K562 (cell line): ENCODE results near the gene PTPN5. TPM values are rescaled to one million over a fixed set of nuclear protein-coding genes. Genes with fewer than 3 reads are reported as not detected.

Experiments used
- BHLHE40 ChIP-seq: IDR thresholded peaks from 2 replicates; pipeline ENCODE4 v1.6.1; 2011; ENCODE audit warnings: low read length, improper control_type of control experiment
- FOXK1 ChIP-seq: sonication (generic); formaldehyde crosslinking; IDR thresholded peaks from 2 replicates; pipeline ENCODE4 v1.8.0; 2022; ENCODE audit warnings: missing genetic modification reagents, mild to moderate bottlenecking, borderline replicate concordance
- NFIX ChIP-seq: fragments of 250-450 bp; sonication (Bioruptor Pico); IDR thresholded peaks from 2 replicates; pipeline ENCODE4 v1.4.0; 2020; ENCODE audit warnings: low read depth, mild to moderate bottlenecking, moderate library complexity
- POLR3G ChIP-seq: IDR thresholded peaks from 2 replicates; pipeline ENCODE4 v1.6.1; 2011; ENCODE audit not compliant: insufficient read length, insufficient replicate concordance; ENCODE audit errors: extremely low read depth
- STAG1 ChIP-seq: sonication (generic); formaldehyde crosslinking; IDR thresholded peaks from 2 replicates; pipeline ENCODE4 v1.5.0; 2020; ENCODE audit warnings: missing genetic modification reagents, borderline replicate concordance
- XRCC3 ChIP-seq: fragments of 450-650 bp; IDR thresholded peaks from 2 replicates; pipeline ENCODE4 v1.6.1; 2017; ENCODE audit warnings: mild to moderate bottlenecking, moderate library complexity
- ZNF121 ChIP-seq: sonication (generic); formaldehyde crosslinking; conservative IDR thresholded peaks from 2 replicates; pipeline ENCODE4 v1.8.0; 2022; ENCODE audit warnings: missing genetic modification reagents
- ZNF696 ChIP-seq: fragments of 250-450 bp; sonication (Bioruptor Pico); conservative IDR thresholded peaks from 2 replicates; pipeline ENCODE4 v1.4.0; 2020; ENCODE audit warnings: mild to moderate bottlenecking, moderate library complexity
- polyA plus RNA-seq, 8 experiments: library from polyadenylated mRNA; depleted of rRNA in 4 of 8; stranded (reverse) in 5 of 8; unstranded in 3 of 8; fragments of >200 nt; fragmentation: Nextera tagmentation in 2 of 8; fragmentation: Illumina TruSeq in 1 of 8; extraction: Ambion mirVana in 2 of 8; extraction: Trizol in 1 of 8; gene quantifications; 2 replicates each; pipeline versions ENCODE4 v1.2.1 to v1.2.3, GENCODE V29; 2011 to 2014; ENCODE audit warnings: inconsistent platforms in 1 of 8, missing spikeins in 1 of 8
- total RNA-seq, 7 experiments: library from RNA; depleted of rRNA in 6 of 7; stranded (reverse); fragments of >200 nt in 6 of 7; fragmentation: Illumina TruSeq in 2 of 7; extraction: Trizol in 2 of 7; gene quantifications; 2 replicates each; pipeline versions ENCODE4 v1.2.1 to v1.2.3, GENCODE V29; 2011 to 2021; ENCODE audit warnings: low replicate concordance in 1 of 7
- TF ChIP-seq, protein P1 (sequence below), 2 experiments: fragments of 450-650 bp; IDR thresholded peaks; 2 replicates each; pipeline ENCODE4 v1.6.1; 2016; ENCODE audit warnings: mild to moderate bottlenecking in 2 of 2, borderline replicate concordance in 1 of 2, low read depth in 1 of 2, moderate library complexity in 1 of 2
- TF ChIP-seq, protein P2 (sequence below): sonication (generic); formaldehyde crosslinking; IDR thresholded peaks from 2 replicates; pipeline ENCODE4 v1.9.0; 2022; ENCODE audit warnings: mild to moderate bottlenecking, missing genetic modification reagents

The PTPN5 gene
- total and polyA plus RNA-seq, 9 of the 15 experiments (the other 6 are each of a cell fraction or from before 2014, with no cell fraction given): not detected

DNA sequence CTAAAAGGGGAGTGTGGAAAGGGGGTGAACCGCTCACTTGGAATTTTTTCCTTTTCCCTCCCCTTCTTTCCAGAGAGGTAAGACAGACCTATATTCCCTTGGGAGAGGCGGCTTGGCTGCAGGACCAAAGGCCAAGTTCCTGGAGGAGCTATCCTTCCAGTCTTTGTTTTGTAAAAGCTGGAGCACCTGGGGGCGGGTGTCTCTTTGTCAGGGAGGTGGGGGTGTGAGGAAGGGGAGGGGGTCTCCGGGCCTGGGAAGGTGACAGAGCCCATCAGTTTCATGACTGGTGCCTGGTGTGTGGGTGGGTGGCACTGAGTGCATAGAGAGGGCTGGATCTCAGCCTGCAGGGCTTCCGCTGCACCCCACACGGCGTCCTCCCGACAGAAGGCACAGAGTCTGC lies 18.5 kb downstream of the PTPN5 start (continued):
- TF ChIP-seq, protein P1, sequence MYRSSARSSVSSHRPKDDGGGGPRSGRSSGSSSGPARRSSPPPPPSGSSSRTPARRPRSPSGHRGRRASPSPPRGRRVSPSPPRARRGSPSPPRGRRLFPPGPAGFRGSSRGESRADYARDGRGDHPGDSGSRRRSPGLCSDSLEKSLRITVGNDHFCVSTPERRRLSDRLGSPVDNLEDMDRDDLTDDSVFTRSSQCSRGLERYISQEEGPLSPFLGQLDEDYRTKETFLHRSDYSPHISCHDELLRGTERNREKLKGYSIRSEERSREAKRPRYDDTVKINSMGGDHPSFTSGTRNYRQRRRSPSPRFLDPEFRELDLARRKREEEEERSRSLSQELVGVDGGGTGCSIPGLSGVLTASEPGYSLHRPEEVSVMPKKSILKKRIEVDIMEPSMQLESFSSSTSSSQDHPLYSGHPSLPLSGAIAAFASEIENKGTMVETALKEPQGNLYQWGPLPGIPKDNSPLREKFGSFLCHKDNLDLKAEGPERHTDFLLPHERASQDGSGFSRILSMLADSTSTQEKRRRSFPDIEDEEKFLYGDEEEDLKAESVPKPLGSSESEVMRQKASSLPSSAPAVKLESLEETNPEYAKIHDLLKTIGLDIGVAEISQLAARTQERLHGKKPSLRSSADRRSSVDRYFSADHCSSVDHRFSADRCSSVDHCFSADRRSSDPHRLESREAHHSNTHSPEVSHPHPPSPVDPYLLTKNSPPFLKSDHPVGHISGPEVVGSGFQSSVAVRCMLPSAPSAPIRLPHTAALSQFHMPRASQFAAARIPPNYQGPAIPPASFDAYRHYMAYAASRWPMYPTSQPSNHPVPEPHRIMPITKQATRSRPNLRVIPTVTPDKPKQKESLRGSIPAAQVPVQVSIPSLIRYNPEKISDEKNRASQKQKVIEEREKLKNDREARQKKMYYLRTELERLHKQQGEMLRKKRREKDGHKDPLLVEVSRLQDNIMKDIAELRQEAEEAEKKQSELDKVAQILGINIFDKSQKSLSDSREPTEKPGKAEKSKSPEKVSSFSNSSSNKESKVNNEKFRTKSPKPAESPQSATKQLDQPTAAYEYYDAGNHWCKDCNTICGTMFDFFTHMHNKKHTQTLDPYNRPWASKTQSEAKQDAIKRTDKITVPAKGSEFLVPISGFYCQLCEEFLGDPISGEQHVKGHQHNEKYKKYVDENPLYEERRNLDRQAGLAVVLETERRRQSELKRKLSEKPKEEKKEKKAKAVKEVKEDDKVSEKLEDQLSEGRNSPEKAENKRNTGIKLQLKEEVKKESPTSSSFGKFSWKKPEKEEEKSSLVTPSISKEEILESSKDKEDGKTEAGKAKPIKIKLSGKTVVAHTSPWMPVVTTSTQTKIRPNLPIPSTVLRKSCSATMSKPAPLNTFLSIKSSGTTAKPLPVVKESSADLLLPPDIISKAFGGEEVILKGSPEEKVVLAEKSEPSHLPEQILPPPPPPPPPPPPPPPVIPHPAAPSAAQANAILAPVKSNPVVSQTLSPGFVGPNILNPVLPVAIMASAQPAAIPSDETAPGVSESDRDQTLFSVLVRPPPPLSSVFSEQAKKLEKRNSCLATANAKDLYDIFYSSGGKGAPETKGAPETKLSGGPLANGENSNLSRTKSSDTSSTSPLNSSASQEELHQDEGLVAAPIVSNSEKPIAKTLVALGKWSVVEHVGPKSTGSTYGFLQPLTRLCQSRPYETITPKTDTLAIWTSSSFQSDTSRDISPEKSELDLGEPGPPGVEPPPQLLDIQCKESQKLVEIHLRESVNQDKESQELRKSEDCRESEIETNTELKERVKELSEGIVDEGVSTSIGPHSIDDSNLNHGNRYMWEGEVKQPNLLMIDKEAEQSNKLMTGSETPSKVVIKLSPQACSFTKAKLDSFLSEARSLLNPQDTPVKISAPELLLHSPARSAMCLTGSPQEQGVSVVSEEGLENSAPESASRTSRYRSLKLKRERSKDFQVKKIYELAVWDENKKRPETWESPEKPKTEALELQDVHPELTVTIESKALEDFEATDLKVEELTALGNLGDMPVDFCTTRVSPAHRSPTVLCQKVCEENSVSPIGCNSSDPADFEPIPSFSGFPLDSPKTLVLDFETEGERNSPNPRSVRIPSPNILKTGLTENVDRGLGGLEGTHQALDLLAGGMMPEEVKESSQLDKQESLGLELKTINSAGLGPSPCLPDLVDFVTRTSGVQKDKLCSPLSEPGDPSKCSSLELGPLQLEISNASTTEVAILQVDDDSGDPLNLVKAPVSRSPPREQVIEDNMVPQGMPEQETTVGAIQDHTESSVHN (IDR thresholded peaks at IDR 0.05; ENCODE audit: borderline replicate concordance in 1 of 2, low read depth in 1 of 2): no peak
- TF ChIP-seq FOXK1 (CRISPR knock-in tag) (no peak), XRCC3 (no peak), ZNF696 (CRISPR knock-in tag) (no peak), STAG1 (CRISPR knock-in tag) (no peak), NFIX (CRISPR knock-in tag) (no peak), POLR3G (no peak), ZNF121 (no peak), BHLHE40 (no peak)
- TF ChIP-seq, protein P2, sequence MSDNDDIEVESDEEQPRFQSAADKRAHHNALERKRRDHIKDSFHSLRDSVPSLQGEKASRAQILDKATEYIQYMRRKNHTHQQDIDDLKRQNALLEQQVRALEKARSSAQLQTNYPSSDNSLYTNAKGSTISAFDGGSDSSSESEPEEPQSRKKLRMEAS (CRISPR knock-in tag): no peak
